B cell (primary cell): ENCODE results near the gene LHFPL4.

ENCODE experiments used
- EZH2 ChIP-seq: IDR thresholded peaks from 2 replicates; pipeline ENCODE4 v1.6.1; 2012; ENCODE audit warnings: borderline replicate concordance, low read depth, mild to moderate bottlenecking, moderate library complexity, low read length; ENCODE audit not compliant: insufficient read depth, poor library complexity, severe bottlenecking
- TF ChIP-seq, protein P1 (sequence below): fragments of 200-600 bp; IDR thresholded peaks from one replicate; pipeline ENCODE4 v1.8.0; 2022; ENCODE audit warnings: antibody characterized with exemption, mild to moderate bottlenecking

DNA sequence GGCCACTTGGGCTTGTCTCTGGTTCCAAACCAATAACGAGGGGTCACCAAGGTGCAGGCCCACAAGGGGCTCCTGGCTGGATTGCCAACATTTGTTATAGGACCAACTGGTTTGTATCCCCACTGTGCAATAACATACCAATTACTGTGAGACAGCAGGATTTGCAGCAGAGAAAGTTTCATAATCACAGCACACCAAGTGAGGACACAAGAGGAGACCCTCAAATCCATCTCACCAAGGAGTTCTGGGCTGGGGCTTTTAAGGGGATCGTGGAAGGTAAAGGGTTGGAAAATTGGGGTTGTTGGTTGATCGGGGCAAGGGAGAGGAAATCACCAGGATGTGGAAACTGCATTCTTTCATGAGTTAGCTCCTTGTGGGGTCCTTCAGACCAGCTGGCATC lies 29.7 kb upstream of the LHFPL4 start:
- TF ChIP-seq, protein P1, sequence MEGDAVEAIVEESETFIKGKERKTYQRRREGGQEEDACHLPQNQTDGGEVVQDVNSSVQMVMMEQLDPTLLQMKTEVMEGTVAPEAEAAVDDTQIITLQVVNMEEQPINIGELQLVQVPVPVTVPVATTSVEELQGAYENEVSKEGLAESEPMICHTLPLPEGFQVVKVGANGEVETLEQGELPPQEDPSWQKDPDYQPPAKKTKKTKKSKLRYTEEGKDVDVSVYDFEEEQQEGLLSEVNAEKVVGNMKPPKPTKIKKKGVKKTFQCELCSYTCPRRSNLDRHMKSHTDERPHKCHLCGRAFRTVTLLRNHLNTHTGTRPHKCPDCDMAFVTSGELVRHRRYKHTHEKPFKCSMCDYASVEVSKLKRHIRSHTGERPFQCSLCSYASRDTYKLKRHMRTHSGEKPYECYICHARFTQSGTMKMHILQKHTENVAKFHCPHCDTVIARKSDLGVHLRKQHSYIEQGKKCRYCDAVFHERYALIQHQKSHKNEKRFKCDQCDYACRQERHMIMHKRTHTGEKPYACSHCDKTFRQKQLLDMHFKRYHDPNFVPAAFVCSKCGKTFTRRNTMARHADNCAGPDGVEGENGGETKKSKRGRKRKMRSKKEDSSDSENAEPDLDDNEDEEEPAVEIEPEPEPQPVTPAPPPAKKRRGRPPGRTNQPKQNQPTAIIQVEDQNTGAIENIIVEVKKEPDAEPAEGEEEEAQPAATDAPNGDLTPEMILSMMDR = no peak
- no peak for TF ChIP-seq EZH2
